NOMO-1 treated with DMSO at 0.1 percent for 48 hours (cell line): Measurements from ENCODE around the gene FXN.
"Not testable (repeated sequence)": the region's sequence is repeated elsewhere in the genome, so short reads cannot be mapped to it uniquely, and the experiment has no call there.

Experiments
- DNase-seq: peaks from one replicate; lab custom pipeline; 2025; ENCODE audit not compliant: unreplicated experiment; lab: John Stamatoyannopoulos, UW

FXN gene

DNA sequence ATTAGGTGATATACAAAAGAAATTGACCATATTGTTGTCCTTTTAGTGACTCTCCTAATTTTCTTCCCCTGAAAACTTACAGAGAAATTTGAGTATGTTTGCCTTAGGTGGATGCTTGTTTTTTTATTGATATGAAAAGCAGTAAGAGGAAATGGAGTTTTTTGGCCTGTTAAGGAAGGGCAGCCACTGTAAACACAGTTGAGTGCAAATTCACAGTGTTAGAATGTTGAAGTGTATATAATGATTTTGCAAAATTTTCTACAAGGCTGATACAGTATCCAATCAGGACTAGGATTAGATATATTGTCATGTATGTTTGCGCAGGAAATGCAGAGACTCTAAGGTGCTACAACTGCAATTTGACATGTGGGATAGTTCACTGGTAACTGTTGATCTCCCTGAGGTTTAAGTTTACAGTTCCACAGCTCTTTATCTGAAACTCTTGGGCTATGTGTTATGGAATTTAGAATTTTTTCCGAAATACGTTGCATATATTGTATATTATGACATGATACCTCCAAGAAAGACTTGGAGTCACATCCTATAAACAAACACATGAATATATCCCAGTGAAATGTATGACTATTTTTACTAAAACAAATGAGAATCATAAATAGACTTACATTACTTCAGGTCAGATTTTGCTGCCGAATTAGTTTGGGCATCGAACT, 62.5 kb downstream of the FXN start:
- no peak for DNase-seq

DNA sequence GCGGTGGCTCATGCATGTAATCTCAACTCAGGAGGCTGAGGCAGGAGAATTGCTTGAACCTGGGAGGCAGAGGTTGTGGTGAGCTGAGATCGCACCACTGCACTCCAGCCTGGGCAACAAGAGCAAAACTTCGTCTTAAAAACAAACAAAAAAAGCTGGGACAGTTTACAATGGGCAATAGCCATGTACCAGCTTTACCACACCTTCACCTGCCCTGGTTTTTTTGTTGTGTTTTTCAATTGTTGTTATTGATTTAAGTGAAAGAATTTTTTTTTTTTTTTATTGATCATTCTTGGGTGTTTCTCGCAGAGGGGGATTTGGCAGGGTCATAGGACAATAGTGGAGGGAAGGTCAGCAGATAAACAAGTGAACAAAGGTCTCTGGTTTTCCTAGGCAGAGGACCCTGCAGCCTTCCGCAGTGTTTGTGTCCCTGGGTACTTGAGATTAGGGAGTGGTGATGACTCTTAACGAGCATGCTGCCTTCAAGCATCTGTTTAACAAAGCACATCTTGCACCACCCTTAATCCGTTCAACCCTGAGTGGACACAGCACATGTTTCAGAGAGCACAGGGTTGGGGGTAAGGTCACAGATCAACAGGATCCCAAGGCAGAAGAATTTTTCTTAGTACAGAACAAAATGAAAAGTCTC, 67.9 kb downstream of the FXN start:
- not testable (repeated sequence) for DNase-seq

GRCh38 chr9:69104830-69105527, 69.4 kb downstream of the FXN start:
- DNase-seq, result no peak

GRCh38 chr9:69107771-69108170, 72.2 kb downstream of the FXN start:
- no peak for DNase-seq

DNA sequence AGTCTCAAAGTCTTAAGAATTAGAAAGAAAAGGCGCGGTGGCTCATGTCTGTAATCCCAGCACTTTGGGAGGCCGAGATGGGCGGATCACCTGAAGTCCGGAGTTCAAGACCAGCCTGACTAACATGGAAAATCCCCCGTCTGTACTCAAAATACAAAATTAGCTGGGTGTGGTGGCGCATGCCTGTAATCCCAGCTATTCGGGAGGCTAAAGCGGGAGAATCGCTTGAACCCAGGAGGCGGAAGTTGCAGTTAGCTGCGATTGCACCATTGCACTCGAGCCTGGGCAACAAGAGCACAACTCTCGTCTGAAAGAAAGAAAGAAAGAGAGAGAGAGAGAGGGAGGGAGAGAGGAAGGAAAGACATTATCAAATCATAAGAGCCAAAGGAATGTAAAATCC, 73.2 kb downstream of the FXN start:
- DNase-seq, result not testable (repeated sequence)

- no peak for DNase-seq
These were observed 73.6 kb downstream of the FXN start for GRCh38 chr9:69109152-69109551.

DNA sequence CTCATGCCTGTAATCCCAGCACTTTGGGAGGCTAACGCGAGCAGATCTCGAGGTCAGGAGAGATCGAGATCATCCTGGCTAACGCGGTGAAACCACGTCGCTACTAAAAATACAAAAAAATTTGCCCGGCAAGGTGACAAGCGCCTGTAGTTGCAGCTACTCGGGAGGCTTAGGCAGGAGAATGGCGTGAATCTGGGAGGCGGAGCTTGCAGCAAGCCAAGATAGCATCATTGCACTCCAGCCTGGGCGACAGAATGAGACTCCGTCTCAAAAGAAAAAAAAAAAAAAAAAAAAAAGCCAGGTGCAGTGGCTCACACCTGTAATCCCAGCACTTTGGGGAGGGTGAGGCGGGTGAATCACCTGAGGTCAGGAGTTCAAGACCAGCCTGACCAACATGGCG, 77.1 kb downstream of the FXN start:
- DNase-seq, result not testable (repeated sequence)

- no peak for DNase-seq
These were observed 80.1 kb downstream of the FXN start for GRCh38 chr9:69115621-69116020.

GRCh38 chr9:69118656-69119055, 83.1 kb downstream of the FXN start:
- DNase-seq, result no peak

GRCh38 chr9:69120380-69121154, 85.0 kb downstream of the FXN start:
- no peak for DNase-seq

GRCh38 chr9:69121155-69122081, 85.9 kb downstream of the FXN start:
- DNase-seq, result peak; percentile 0

DNA sequence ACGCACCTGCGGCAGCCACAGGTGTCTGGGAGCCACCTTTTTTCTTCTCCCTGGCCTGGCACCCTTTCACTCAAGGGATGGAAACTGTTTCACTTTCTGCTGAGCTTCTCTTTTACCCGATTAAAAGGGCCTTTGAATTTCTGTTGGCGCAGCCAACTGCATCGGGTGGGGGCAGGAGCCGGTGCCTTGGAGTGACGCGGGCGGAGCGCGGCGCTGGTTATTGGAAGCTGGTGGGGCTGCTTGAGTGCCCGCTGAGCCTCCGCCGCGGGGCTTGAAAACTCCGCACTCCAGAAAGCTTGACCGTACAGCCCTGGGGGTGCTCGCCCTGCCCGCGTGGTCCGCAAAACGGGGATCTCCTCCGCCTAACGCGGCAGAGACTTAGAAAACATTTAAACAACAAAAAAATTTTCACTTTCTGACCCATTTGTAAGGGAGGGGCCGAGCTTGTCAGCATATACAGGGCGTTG, 86.6 kb downstream of the FXN start:
- peak; percentile 27 for DNase-seq

GRCh38 chr9:69122549-69123141, 87.1 kb downstream of the FXN start:
- DNase-seq, result no peak

DNA sequence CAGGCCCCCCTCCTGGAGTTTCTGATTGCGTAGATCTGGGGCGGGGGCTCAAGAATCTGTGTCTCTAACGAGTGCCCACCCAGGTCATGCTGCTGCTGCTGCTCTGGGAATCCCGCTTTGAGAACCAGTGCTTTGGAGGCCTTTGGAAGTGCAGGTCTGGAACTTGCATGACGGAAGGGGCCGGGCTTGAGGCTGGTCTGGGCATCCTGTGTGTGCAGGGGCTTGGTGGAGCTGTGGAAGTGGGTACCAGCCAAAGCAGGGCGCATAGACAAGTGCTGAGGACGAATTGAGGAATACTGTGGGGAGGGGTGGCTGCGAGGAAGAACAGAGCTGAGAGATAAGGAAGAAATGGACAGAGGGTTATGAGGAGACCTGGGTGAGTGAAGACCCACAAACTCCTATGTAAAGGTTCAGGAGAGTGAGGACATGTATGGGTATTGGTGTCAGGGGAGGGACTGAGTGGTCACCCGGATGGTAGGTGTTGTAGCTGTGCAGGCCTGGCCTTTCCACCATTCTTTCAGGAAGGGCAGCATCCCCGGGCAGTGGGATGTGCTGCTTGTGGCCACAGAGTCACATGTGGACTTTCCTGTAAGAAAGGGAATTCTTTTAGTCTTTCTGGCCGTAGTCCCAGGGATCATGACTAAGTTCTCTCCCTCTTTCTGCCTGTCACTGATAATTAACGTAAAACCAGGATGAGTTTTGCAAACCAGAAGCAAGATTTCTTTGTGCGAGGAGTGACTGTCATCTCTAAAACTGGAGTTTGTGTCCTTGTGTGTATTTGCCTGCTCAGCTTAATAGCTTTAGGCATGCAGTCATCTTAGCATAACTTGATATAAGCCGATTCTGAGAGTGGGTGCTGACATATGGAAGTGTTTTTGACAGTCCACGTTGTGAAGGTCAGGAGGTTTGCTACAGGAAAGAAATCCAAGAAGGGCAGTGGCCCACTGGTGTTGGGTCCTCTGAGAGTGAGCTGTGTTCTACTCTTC, 95.2 kb downstream of the FXN start:
- DNase-seq, result no peak

GRCh38 chr9:69131682-69132081, 96.1 kb downstream of the FXN start:
- no peak for DNase-seq

DNA sequence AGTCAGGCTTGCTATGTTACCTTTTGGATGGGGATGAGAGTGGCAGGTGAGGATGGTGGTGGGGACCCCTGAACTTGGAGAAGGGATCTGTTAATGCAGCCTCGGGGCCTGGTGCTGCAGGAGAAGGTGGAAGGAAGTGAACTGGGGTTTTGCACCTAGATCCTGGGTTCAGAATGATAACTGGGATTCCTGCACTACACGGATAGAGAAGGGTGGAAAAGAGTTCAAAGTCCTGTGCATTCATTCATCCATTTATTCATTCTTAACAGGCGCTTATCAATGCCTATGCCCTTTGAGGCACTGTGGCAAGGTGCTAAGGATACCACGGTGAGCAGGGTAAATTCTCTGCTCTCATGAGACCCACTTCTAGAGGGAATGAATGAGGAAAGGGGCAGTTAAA, 96.8 kb downstream of the FXN start:
- no peak for DNase-seq

- DNase-seq, result no peak
These were observed 98.9 kb downstream of the FXN start for GRCh38 chr9:69134412-69134811.

GRCh38 chr9:69136185-69136584, 100.6 kb downstream of the FXN start:
- DNase-seq, result no peak

GRCh38 chr9:69136779-69137178, 101.2 kb downstream of the FXN start:
- no peak for DNase-seq
